Measurements from ENCODE around the gene FRMD3.

FRMD3 gene

GRCh38 chr9:83431101-83432060, 106.8 kb downstream of the FRMD3 start:
- no peak for DNase-seq

- no peak for DNase-seq
These were observed 107.5 kb downstream of the FRMD3 start for GRCh38 chr9:83430681-83431080.

- DNase-seq = no peak
These were observed 109.0 kb downstream of the FRMD3 start for GRCh38 chr9:83429229-83429628.

- no peak for DNase-seq
These were observed 113.0 kb downstream of the FRMD3 start for GRCh38 chr9:83425240-83425639.

GRCh38 chr9:83424831-83425230, 113.4 kb downstream of the FRMD3 start:
- DNase-seq = no peak

GRCh38 chr9:83423815-83424707, 114.1 kb downstream of the FRMD3 start:
- no peak for DNase-seq

GRCh38 chr9:83422527-83422926, 115.7 kb downstream of the FRMD3 start:
- DNase-seq = no peak

GRCh38 chr9:83420486-83420885, 117.7 kb downstream of the FRMD3 start:
- no peak for DNase-seq

- no peak for DNase-seq
These were observed 118.2 kb downstream of the FRMD3 start for GRCh38 chr9:83419961-83420360.

GRCh38 chr9:83418283-83418682, 119.9 kb downstream of the FRMD3 start:
- no peak for DNase-seq

GRCh38 chr9:83413367-83413766, 124.8 kb downstream of the FRMD3 start:
- no peak for DNase-seq

GRCh38 chr9:83410701-83411100, 127.5 kb downstream of the FRMD3 start:
- DNase-seq = no peak

- no peak for DNase-seq
These were observed 131.3 kb downstream of the FRMD3 start for GRCh38 chr9:83406921-83407320.

GRCh38 chr9:83405759-83406158, 132.4 kb downstream of the FRMD3 start:
- DNase-seq = no peak

GRCh38 chr9:83403527-83404238, 134.5 kb downstream of the FRMD3 start:
- no peak for DNase-seq

- DNase-seq = no peak
These were observed 136.8 kb downstream of the FRMD3 start for GRCh38 chr9:83401328-83401900.

GRCh38 chr9:83396813-83397212, 141.4 kb downstream of the FRMD3 start:
- no peak for DNase-seq

- DNase-seq = no peak
These were observed 141.9 kb downstream of the FRMD3 start for GRCh38 chr9:83396342-83396741.

GRCh38 chr9:83392228-83392627, 146.0 kb downstream of the FRMD3 start:
- no peak for DNase-seq

- DNase-seq = no peak
These were observed 149.9 kb downstream of the FRMD3 start for GRCh38 chr9:83388346-83388745.

GRCh38 chr9:83387401-83388185, 150.6 kb downstream of the FRMD3 start:
- no peak for DNase-seq

- DNase-seq = no peak
These were observed 152.9 kb downstream of the FRMD3 start for GRCh38 chr9:83385317-83385716.
